Caco-2 (cell line): Measurements from ENCODE around the gene FAM81A. TPM values are rescaled to one million over a fixed set of nuclear protein-coding genes. Genes with fewer than 3 reads are reported as not detected.

Source experiments
- BruUV-seq: library from RNA; stranded (reverse); fragments of 400-500 nt; replicated peaks from 2 replicates; lab custom pipeline; 2021; lab: Mats Ljungman, UMichigan
- CTCF ChIA-PET: fragments of 300-600 bp; sonication (Branson Sonifier 250); formaldehyde crosslinking; loops from one replicate; lab custom pipeline; 2022; ENCODE audit warnings: antibody characterized with exemption; lab: Charles Lee
- POLR2A ChIA-PET: fragments of 300-600 bp; sonication (Branson Sonifier 250); formaldehyde crosslinking; loops from one replicate; lab custom pipeline; 2022; ENCODE audit warnings: antibody characterized with exemption; lab: Charles Lee
- DNase-seq, 2 experiments: peaks; one replicate each; pipeline versions ENCODE4 v3.0.0 to v3.0.0-alpha.2; 2020 to 2022
- H3K27me3 ChIP-seq: replicated peaks from 2 replicates; pipeline ENCODE4 v1.6.0; 2011; ENCODE audit warnings: low read length; ENCODE audit not compliant: control insufficient read depth, insufficient read depth
- H3K36me3 ChIP-seq: 2 replicates; pipeline ENCODE4 v1.5.1; 2011; ENCODE audit warnings: low read length; ENCODE audit not compliant: control insufficient read depth, insufficient read depth
- H3K4me1 ChIP-seq: fragments of 250-450 bp; sonication (Bioruptor Pico); 2 replicates; pipeline ENCODE4 v1.5.1; 2020; ENCODE audit warnings: mild to moderate bottlenecking
- H3K4me3 ChIP-seq: 2 replicates; pipeline ENCODE4 v1.5.1; 2011; ENCODE audit warnings: low read depth, mild to moderate bottlenecking, control low read depth, low read length
- H3K9me3 ChIP-seq: fragments of 250-450 bp; sonication (Bioruptor Pico); 2 replicates; pipeline ENCODE4 v1.5.1; 2020; ENCODE audit warnings: mild to moderate bottlenecking, moderate library complexity
- H3K27ac Mint-ChIP-seq: one replicate; pipeline ENCODE4 v1.8.0; 2022; ENCODE audit warnings: mixed read lengths; ENCODE audit not compliant: unreplicated experiment
- H3K27me3 Mint-ChIP-seq: one replicate; pipeline ENCODE4 v1.8.0; 2022; ENCODE audit warnings: mixed read lengths; ENCODE audit not compliant: insufficient read depth, unreplicated experiment
- H3K36me3 Mint-ChIP-seq: one replicate; pipeline ENCODE4 v1.8.0; 2022; ENCODE audit warnings: mild to moderate bottlenecking, mixed read lengths; ENCODE audit not compliant: insufficient read depth, unreplicated experiment
- H3K4me1 Mint-ChIP-seq: one replicate; pipeline ENCODE4 v1.8.0; 2022; ENCODE audit warnings: low read depth, mixed read lengths; ENCODE audit not compliant: unreplicated experiment
- H3K4me3 Mint-ChIP-seq: one replicate; pipeline ENCODE4 v1.8.0; 2022; ENCODE audit warnings: mild to moderate bottlenecking, moderate library complexity, mixed read lengths; ENCODE audit not compliant: unreplicated experiment
- H3K9me3 Mint-ChIP-seq: one replicate; pipeline ENCODE4 v1.8.0; 2022; ENCODE audit warnings: mixed read lengths; ENCODE audit not compliant: unreplicated experiment
- intact Hi-C: fragments of 100-400 bp; cut with micrococcal nuclease; formaldehyde crosslinking; loops from one replicate; pipeline ENCODE4 v1.10.0; 2022; ENCODE audit not compliant: unreplicated experiment
- total RNA-seq: library from RNA; stranded (reverse); gene quantifications from 2 replicates; pipeline ENCODE4 v1.2.3, GENCODE V29; 2022
- TF ChIP-seq, protein P1 (sequence below), 2 experiments: fragments of 200-600 bp in 1 of 2; IDR thresholded peaks; 1 replicate in 1 of 2; 2 replicates in 1 of 2; pipeline versions ENCODE4 v1.5.1 to v1.8.0; 2011 to 2022; ENCODE audit warnings: antibody characterized with exemption in 1 of 2, control low read depth in 1 of 2, inconsistent platforms in 1 of 2, low read depth in 1 of 2, low read length in 1 of 2, mild to moderate bottlenecking in 1 of 2, moderate library complexity in 1 of 2; ENCODE audit not compliant: insufficient read depth in 1 of 2, severe bottlenecking in 1 of 2, unreplicated experiment in 1 of 2

The FAM81A gene
- total RNA-seq, 1 experiment from 2014 or later, result 6.8 TPM

DNA sequence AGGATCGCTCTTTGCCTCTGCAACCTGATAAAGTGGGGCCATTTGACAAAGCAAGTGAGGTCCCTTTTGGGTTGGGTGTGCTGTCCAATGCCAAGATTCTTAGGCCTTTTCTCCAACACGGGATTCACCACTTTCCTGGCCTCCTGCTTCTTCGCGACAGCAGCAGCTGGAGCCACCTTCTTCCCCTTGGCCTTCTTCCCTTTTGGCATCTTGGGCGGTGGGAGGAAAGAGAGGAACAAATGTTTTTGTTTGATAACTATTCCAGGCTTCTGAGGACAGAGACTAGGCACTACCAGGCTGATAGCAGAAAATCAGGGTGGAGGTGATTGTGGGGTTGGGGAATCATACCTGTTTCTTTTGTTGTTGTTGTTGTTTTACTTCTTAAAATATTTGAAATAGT lies 30.0 kb upstream of the FAM81A start:
- H3K4me3 ChIP-seq, result no peak overlapping the region
- H3K9me3 ChIP-seq, result no peaks in the 10 kb centered on the region
- H3K27me3 ChIP-seq, result no peaks in the 10 kb centered on the region
- DNase-seq, result no peak
- no peaks in the 10 kb centered on the region for H3K36me3 ChIP-seq
- Mint-ChIP-seq H3K27ac (no peak overlapping the region), H3K27me3 (no peaks in the 10 kb centered on the region), H3K36me3 (no peaks in the 10 kb centered on the region), H3K9me3 (no peaks in the 10 kb centered on the region), H3K4me1 (no peaks in the 10 kb centered on the region), H3K4me3 (no peak overlapping the region)
- POLR2A ChIA-PET, result no interaction called here
- peaks cover 9% of the 10 kb centered on the region for H3K4me1 ChIP-seq
- TF ChIP-seq, protein P1, sequence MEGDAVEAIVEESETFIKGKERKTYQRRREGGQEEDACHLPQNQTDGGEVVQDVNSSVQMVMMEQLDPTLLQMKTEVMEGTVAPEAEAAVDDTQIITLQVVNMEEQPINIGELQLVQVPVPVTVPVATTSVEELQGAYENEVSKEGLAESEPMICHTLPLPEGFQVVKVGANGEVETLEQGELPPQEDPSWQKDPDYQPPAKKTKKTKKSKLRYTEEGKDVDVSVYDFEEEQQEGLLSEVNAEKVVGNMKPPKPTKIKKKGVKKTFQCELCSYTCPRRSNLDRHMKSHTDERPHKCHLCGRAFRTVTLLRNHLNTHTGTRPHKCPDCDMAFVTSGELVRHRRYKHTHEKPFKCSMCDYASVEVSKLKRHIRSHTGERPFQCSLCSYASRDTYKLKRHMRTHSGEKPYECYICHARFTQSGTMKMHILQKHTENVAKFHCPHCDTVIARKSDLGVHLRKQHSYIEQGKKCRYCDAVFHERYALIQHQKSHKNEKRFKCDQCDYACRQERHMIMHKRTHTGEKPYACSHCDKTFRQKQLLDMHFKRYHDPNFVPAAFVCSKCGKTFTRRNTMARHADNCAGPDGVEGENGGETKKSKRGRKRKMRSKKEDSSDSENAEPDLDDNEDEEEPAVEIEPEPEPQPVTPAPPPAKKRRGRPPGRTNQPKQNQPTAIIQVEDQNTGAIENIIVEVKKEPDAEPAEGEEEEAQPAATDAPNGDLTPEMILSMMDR (IDR thresholded peaks at IDR 0.05; ENCODE audit: insufficient read depth in 1 of 2, low read depth in 1 of 2, low read length in 1 of 2, severe bottlenecking in 1 of 2, unreplicated experiment in 1 of 2), result no peak
- CTCF ChIA-PET, result no interaction called here
- BruUV-seq, result no TSS peak
- intact Hi-C loops, result no loop called here

DNA sequence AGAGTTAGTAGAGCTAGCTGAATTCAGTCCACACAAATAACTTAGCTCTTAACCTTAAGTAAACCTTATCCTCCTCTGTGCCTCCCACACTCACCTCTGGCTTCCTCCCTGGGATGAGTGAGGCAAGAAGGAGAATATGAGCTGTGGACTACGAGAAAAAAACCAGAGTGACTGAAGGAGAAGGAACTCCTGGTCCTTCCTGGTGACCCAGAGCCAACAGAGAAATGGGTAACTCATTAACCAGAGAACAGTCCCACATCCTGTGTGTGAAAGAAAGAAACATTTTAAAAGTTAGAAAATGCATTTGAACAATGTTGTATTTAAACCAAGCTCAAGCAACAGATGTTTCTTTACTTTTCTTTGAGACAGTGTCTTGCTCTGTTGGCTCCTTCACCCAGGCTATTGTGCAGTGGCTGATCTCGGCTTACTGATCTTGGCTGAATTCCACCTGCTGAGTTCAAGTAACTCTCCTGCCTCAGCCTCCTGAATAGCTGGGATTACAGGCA lies 27.5 kb upstream of the FAM81A start:
- peak in 1 of 2 experiments; percentile 8 for DNase-seq
- CTCF ChIA-PET, result interaction anchor here (1.0 to 1.3 kb wide), 2 partner anchors 11 to 236 kb away, joined by 3 to 6 read pairs; no protein-coding TSS in a partner anchor

DNA sequence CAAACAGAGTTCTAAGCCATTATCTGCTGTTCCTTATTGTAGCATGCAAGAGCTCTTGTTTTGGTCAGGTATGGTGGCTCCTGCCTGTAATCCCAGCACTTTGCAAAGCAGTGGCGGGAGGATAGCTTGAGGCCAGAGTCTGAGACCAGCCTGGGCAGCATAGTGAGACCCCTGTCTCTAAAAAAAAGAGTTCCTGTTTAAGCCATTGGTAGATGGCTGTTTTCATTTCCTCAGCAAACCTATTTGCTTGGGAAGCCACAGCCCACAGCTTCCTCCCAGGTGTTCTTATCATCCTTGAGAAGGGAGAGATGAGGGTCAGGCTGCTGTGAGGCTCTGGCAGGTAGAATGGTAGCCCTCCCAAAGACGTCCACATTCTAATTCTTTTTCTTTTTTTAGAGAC lies 24.4 kb upstream of the FAM81A start:
- Histone ChIP-seq H3K27me3 (no peaks in the 10 kb centered on the region), H3K36me3 (no peaks in the 10 kb centered on the region), H3K9me3 (no peaks in the 10 kb centered on the region), H3K4me3 (no peak overlapping the region), H3K4me1 (peaks cover 9% of the 10 kb centered on the region)
- no peaks in the 10 kb centered on the region for H3K9me3 Mint-ChIP-seq
- TF ChIP-seq, protein P1 (IDR thresholded peaks at IDR 0.05; ENCODE audit: insufficient read depth in 1 of 2, low read depth in 1 of 2, low read length in 1 of 2, severe bottlenecking in 1 of 2, unreplicated experiment in 1 of 2), result no peak
- DNase-seq, result no peak
- CTCF ChIA-PET, result no interaction called here
- H3K4me1 Mint-ChIP-seq, result no peaks in the 10 kb centered on the region
- intact Hi-C loops, result loop anchor here (10.0 kb wide), 1 partner anchor 249 kb away; no protein-coding TSS in a partner anchor
- no TSS peak for BruUV-seq
- POLR2A ChIA-PET, result interaction anchor here (1.3 kb wide), 1 partner anchor 41 kb away, joined by 3 read pairs; the partner anchor contains the start of gene MYO1E
- no peaks in the 10 kb centered on the region for H3K27me3 Mint-ChIP-seq
- H3K27ac Mint-ChIP-seq, result no peak overlapping the region
- no peak overlapping the region for H3K4me3 Mint-ChIP-seq
- H3K36me3 Mint-ChIP-seq, result no peaks in the 10 kb centered on the region

More for the DNA sequence above, 27.5 kb upstream of the FAM81A start:
- TF ChIP-seq, protein P1 (IDR thresholded peaks at IDR 0.05; ENCODE audit: insufficient read depth in 1 of 2, low read depth in 1 of 2, low read length in 1 of 2, severe bottlenecking in 1 of 2, unreplicated experiment in 1 of 2), result no peak
- no peaks in the 10 kb centered on the region for H3K9me3 Mint-ChIP-seq
- no peaks in the 10 kb centered on the region for H3K27me3 Mint-ChIP-seq
- BruUV-seq, result no TSS peak
- no peaks in the 10 kb centered on the region for H3K4me1 Mint-ChIP-seq
- H3K27me3 ChIP-seq, result no peaks in the 10 kb centered on the region
- no peaks in the 10 kb centered on the region for H3K36me3 ChIP-seq
- H3K4me3 ChIP-seq, result no peak overlapping the region
- H3K4me3 Mint-ChIP-seq, result no peak overlapping the region
- no peaks in the 10 kb centered on the region for H3K36me3 Mint-ChIP-seq
- H3K4me1 ChIP-seq, result peaks cover 9% of the 10 kb centered on the region
- peak overlapping the region; percentile 29 for H3K27ac Mint-ChIP-seq
- intact Hi-C loops, result loop anchor here (10.0 kb wide), 1 partner anchor 246 kb away; no protein-coding TSS in a partner anchor
- POLR2A ChIA-PET, result no interaction called here
- no peaks in the 10 kb centered on the region for H3K9me3 ChIP-seq
